IPS DF 4.7 (cell line): ENCODE data around the gene MINAR2.

ENCODE experiments used
- DNase-seq: peaks from one replicate; pipeline ENCODE4 v3.0.0-alpha.2; 2013; ENCODE audit warnings: low spot score; ENCODE audit errors: extremely low read depth

The MINAR2 gene

GRCh38 chr5:129771058-129771838 lies 23.4 kb downstream of the MINAR2 start:
- peak; percentile 30 for DNase-seq

GRCh38 chr5:129773376-129773775 lies 25.5 kb downstream of the MINAR2 start:
- no peak for DNase-seq

GRCh38 chr5:129781594-129781993 lies 33.7 kb downstream of the MINAR2 start:
- no peak for DNase-seq

GRCh38 chr5:129803403-129803802 lies 55.5 kb downstream of the MINAR2 start:
- DNase-seq, result no peak

- DNase-seq, result peak; percentile 11
Measured at GRCh38 chr5:129804705-129805104, 56.8 kb downstream of the MINAR2 start.

- DNase-seq, result no peak
Measured at GRCh38 chr5:129807162-129807814, 59.4 kb downstream of the MINAR2 start.
